Measurements from ENCODE around the gene SORBS1.

The SORBS1 gene

DNA sequence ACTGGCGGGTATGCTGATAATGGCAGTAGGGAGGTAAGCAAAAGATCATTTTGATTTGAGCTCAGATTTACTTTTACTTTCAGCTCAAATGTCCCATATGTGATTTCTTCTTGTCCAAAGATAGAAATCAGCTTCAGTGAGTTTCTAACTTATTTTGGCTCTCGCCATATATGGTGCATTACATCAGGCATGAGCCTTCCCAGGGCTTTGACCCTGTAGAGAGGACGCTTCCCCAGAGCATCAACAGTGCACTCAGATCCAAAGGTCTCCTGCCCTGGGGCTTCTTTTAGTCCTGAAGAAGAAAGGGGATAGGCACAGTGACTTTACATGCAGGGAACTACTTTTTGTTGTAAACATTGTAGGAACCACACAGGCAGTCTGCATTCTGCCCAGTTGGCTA, 141.8 kb downstream of the SORBS1 start:
- no peak for DNase-seq (ENCODE audit: low read depth)
- TF ChIP-seq, protein P1, sequence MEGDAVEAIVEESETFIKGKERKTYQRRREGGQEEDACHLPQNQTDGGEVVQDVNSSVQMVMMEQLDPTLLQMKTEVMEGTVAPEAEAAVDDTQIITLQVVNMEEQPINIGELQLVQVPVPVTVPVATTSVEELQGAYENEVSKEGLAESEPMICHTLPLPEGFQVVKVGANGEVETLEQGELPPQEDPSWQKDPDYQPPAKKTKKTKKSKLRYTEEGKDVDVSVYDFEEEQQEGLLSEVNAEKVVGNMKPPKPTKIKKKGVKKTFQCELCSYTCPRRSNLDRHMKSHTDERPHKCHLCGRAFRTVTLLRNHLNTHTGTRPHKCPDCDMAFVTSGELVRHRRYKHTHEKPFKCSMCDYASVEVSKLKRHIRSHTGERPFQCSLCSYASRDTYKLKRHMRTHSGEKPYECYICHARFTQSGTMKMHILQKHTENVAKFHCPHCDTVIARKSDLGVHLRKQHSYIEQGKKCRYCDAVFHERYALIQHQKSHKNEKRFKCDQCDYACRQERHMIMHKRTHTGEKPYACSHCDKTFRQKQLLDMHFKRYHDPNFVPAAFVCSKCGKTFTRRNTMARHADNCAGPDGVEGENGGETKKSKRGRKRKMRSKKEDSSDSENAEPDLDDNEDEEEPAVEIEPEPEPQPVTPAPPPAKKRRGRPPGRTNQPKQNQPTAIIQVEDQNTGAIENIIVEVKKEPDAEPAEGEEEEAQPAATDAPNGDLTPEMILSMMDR (IDR thresholded peaks at IDR 0.05; ENCODE audit: control insufficient read depth, insufficient read depth, low read depth, low read length, missing control alignments) = no peak
- no peak overlapping the region for H3K4me3 ChIP-seq (ENCODE audit: control insufficient read depth, low read depth, low read length)

DNA sequence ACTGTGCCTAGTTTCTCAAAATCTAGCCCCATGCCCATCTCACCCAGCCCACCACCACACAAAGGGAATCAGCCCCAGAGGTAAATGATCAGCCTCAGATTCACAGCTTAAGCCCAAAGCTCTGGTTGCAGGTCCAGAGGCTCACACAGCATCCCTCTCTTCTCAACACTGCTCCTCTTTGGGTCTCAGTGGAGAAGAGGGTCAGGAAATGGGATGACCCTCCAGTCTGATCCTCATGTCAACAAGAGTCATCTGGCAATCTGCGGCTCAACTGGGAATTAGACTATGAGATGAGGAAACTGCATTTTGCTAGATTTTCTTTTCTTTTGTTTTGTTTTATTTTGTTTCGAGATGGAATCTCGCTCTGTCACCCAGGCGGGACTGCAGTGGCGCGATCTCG, 144.2 kb downstream of the SORBS1 start:
- H3K4me3 ChIP-seq (ENCODE audit: control insufficient read depth, low read depth, low read length) = no peak overlapping the region
- DNase-seq (ENCODE audit: low read depth) = no peak
- TF ChIP-seq, protein P1 (IDR thresholded peaks at IDR 0.05; ENCODE audit: control insufficient read depth, insufficient read depth, low read depth, low read length, missing control alignments) = no peak

DNA sequence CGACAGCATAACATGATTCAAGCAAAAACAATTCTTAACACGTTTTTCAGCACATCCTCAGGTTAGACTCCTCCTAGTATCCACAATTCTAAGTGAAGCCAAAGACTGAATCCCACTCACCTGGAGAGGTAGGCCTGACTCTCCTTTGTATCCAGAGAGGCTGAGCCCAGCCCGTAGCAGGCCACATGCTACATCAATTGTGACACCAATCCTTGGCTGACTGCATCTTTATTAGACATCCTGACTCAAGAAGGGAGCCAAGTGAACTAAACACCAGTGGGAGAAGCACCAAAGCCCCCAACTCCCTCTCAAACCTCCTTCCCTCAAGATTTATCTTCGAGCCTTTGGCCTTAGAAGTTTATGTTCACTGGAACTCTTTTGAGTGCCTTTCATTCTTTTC, 144.9 kb downstream of the SORBS1 start:
- TF ChIP-seq, protein P1 (IDR thresholded peaks at IDR 0.05; ENCODE audit: control insufficient read depth, insufficient read depth, low read depth, low read length, missing control alignments) = no peak
- H3K4me3 ChIP-seq (ENCODE audit: control insufficient read depth, low read depth, low read length) = no peak overlapping the region
- DNase-seq (ENCODE audit: low read depth) = no peak

GRCh38 chr10:95415621-95416031, 145.5 kb downstream of the SORBS1 start:
- TF ChIP-seq, protein P1 (IDR thresholded peaks at IDR 0.05; ENCODE audit: control insufficient read depth, insufficient read depth, low read depth, low read length, missing control alignments) = no peak
- no peak overlapping the region for H3K4me3 ChIP-seq (ENCODE audit: control insufficient read depth, low read depth, low read length)
- DNase-seq (ENCODE audit: low read depth) = no peak

DNA sequence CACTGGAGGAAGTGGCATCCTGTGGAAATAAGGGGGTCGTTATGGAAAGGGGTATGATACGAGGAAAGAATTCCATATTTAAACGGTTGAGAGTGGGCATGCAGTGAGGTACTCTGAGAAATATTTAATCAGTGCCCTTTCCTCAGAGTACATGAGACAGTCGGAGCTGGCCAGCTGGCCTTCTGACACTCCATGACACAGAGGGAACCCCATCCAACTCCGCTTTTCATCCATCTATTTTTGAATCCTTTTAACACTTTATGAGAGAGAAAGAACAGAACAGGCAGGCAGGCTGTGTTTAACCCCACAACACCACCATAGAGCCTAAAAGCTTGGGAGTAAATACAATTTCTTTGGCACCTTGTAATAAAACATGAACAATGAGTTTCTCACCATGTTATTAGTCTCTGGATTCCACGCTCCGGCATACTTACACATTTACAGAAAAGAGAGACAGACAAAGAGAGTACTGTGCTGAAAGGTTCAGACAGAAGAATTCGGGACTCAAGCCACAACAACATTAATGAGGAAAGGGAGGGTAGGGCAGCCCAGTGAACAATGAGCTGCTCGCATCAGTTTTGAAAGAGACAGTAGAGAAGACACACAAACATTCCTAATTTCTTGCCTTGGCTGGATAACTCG, 146.2 kb downstream of the SORBS1 start:
- TF ChIP-seq, protein P1 (IDR thresholded peaks at IDR 0.05; ENCODE audit: control insufficient read depth, insufficient read depth, low read depth, low read length, missing control alignments) = no peak
- H3K4me3 ChIP-seq (ENCODE audit: control insufficient read depth, low read depth, low read length) = no peak overlapping the region
- DNase-seq (ENCODE audit: low read depth) = no peak

GRCh38 chr10:95414016-95414830, 146.9 kb downstream of the SORBS1 start:
- TF ChIP-seq, protein P1 (IDR thresholded peaks at IDR 0.05; ENCODE audit: control insufficient read depth, insufficient read depth, low read depth, low read length, missing control alignments) = no peak
- no peak overlapping the region for H3K4me3 ChIP-seq (ENCODE audit: control insufficient read depth, low read depth, low read length)
- no peak for DNase-seq (ENCODE audit: low read depth)

Measured in AG09309 (cell line).